NCI-H345 treated with DMSO at 0.1 percent for 48 hours (cell line): ENCODE results near the gene SP4.
A peak's percentile ranks its signal among the peaks of the same experiment; 100 is the strongest.
"Not testable (repeated sequence)": the region's sequence is repeated elsewhere in the genome, so short reads cannot be mapped to it uniquely, and the experiment has no call there.

Experiments used
- DNase-seq: peaks from one replicate; lab custom pipeline; 2025; ENCODE audit not compliant: unreplicated experiment; lab: John Stamatoyannopoulos, UW

Gene SP4

DNA sequence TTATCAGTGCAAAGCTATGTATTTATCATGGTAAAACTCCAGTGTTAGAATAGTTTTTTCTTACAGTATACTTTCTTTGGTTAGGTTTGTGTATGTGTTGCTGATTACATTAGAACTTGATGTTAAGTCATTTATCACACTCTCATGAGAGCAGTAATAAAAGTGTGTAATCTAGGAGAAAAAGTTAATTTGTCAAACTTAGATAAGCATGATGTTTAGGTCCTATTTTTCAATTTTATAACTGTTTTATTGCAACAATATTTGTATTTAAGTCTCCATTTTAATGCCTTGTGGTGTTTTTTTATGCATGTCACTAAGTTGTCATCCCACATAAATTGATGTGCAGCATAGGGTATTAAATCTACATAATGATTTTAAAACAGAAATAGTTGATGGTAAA, 86.2 kb downstream of the SP4 start:
- DNase-seq, result no peak

DNA sequence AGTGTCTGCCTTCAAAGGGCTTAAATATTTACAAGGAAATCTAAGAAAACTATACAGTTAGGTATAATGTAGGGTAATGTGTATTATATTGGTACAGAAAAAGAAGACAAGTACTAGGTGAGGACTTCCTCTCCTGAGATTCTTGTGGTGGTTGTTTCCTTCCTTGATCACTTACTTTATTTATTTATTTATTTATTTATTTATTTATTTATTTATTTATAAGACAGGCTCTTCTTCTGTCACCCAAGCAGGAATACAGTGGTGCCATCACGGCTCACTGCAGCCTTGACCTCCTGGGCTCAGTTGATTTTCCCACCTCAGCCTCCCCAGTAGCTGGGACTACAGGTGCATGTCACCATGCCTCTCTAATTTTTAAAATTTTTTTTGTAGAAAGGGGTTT, 96.8 kb downstream of the SP4 start:
- DNase-seq, result no peak

DNA sequence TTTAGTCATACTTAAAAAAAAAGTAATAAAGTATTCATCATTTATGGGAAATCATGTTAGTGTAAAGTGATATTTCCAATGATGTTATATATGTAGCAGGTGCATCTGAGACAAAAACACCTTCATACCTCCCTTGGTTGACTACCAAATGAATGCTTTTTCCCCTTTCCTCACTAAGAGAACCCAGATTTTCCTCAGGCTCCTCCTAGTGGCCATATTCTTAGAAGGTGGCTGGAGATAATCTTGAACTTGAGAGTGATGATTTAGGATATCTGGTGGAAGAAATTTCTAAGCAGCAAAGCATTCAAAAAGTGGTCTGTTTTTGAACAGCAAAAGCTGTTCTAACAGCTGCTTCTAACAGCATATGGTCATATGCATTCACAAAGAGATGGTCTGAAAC, 98.1 kb downstream of the SP4 start:
- no peak for DNase-seq

GRCh38 chr7:21526448-21526847, 98.6 kb downstream of the SP4 start:
- DNase-seq, result no peak

- not testable (repeated sequence) for DNase-seq
Observed at GRCh38 chr7:21532485-21532884, 104.6 kb downstream of the SP4 start.

- DNase-seq, result not testable (repeated sequence)
Observed at GRCh38 chr7:21533646-21534045, 105.8 kb downstream of the SP4 start.

DNA sequence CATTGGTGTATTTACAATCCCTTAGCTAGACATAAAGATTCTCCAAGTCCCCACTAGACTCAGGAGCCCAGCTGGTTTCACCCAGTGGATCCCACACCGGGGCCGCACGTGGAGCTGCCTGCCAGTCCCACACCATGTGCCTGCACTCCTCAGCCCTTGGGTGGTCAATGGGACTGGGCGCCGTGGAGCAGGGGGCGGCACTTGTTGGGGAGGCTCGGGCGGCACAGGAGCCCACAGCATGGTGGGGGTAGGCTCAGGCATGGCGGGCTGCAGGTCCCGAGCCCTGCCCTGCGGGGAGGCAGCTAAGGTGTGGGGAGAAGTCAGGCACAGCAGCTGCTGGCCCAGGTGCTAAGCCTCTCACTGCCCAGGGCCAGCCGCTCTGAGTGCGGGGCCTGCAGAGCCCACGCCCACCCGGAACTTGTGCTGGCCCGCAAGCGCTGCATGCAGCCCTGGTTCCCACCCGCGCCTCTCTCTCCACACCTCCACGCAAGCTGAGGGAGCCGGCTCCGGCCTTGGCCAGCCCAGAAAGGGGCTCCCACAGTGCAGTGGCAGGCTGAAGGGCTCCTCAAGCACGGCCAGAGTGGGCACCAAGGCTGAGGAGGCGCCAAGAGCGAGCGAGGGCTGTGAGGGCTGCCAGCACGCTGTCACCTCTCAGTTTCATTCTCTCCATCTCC, 108.7 kb downstream of the SP4 start:
- DNase-seq, result not testable (repeated sequence)

GRCh38 chr7:21538936-21539495, 111.1 kb downstream of the SP4 start:
- DNase-seq, result no peak

DNA sequence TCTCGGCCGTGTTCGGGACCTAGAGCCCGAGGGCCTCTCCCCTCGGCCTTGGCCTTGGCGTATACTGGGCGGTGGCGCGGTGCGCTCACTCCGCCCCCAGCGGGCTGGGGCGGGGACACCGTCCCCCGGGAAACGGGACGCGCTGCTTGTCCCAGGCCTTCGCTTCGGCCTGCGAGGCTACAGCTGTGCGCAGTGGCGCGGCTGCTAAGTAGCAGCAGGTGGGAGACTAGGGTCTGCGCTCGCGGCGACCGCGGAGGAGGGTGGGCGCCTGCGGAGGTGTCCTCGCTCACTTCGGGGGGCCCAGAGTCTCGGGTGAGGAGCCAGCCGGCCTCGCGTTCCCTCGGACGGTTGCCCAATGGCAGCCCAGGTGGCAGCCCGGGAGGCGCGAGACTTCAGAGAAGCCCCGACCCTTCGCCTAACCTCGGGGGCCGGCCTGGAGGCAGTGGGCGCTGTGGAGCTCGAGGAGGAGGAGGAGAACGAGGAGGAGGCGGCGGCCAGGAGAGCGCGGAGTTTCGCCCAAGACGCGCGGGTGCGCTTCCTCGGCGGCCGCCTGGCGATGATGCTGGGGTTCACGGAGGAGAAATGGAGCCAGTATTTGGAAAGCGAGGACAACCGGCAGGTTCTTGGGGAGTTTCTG, 115.1 kb downstream of the SP4 start, which contains the start of gene DNAH11:
Gene DNAH11 (plus strand): TSS at position 149 of the 637 bp plus-strand sequence. CDS start 207 bp downstream, at position 356.
- no peak for DNase-seq

DNA sequence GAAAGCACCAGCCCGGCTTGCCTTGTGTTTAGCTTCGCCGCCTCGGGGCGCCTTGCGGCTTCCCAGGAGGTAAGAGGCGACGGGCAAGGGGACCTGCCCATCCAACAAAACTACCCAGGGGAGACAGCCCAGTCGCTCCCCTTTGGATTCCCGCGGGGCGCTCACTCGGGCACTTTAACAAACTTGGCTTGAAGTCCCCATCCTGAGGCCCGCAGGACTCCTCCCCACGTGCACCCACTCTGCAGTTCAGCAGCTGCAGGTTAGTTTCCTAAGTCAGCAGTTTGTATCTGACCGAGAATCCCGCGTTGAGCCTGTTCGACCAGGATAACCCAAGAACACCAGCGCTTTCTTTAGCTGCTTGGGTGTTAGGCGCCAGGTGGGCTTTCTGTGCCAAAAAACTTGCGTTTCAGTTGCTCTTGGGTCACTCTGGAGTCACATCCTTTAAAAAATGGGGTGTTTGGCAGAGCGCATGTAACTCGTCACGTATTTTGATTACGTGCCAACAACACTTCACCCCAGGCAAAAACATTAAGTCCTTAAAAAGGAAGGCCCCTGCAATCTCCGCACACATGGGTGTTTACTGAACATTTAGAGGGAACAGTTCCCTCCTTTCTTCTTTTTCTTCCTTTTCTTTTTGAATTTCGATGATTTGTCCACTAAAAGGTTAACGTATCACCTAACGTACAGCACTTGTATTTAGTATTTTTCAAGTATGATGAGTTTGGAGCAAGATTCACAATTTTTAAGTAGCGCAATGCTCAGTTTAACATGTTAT, 115.8 kb downstream of the SP4 start:
- DNase-seq, result peak; percentile 63

GRCh38 chr7:21544303-21544656, 116.4 kb downstream of the SP4 start:
- no peak for DNase-seq

DNA sequence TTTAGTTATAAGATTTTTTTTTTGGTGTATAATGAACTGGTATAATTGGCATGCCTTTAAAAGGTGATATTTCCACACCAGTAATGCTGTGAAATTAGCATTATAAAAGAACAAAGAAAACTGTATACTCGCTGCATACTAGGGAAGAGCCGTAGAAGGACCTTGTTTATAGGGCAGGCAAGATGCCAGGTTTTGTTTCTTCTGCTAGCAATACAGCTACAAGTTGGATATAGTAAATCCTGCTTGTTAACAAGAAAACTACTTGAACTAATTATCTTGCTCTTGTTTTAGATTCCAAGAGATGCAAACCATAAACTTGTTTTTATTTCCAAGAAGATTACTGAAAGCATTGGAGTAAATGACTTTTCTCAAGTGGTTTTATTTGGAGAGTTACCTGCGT, 116.8 kb downstream of the SP4 start:
- DNase-seq, result peak; percentile 49

DNA sequence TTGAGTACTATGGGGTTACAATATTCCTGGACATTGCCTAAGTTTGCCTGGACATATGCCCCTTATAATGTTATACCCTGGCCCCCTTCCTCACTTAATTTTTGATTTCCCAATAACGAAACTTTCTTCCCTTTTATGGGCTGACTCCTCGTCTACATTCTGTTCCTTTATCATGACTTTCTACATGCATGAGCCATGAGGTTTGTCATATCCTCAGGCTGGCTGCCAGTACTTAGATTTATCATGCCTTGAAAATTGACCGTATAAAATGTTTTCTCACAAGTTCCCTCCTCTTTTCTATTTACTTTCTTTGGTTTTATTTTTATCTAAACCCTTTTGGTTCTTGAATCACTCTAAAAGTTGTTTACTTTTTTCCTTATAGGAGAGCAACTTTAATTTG, 119.6 kb downstream of the SP4 start:
- no peak for DNase-seq

GRCh38 chr7:21548491-21548890, 120.6 kb downstream of the SP4 start:
- DNase-seq, result no peak

DNA sequence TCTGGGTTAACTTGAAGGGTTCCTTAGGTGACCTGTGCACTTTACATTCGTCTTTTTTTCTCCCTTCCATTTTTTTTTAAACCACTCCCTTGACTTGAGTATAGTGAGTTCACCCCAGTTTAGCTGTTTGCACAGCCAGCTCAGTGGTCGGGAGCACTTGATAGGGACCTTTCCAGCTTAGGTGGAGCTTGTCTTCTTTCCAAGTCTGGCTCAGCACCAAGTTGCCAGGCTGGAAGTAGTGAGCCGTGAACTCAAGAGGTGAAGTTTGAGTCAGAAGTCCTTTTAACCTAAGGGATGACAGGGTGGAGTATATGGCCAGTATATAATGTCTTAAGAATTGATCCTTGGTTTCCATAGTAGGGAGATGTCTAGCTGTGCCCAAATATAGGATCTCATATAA, 122.2 kb downstream of the SP4 start:
- DNase-seq, result no peak

- no peak for DNase-seq
Observed at GRCh38 chr7:21550821-21551531, 123.1 kb downstream of the SP4 start.

- DNase-seq, result no peak
Observed at GRCh38 chr7:21562385-21562784, 134.5 kb downstream of the SP4 start.
